ENCODE results near the gene CBLN3. TPM values are rescaled to one million over a fixed set of nuclear protein-coding genes. Genes with fewer than 3 reads are reported as not detected.

The CBLN3 gene
- total and polyA plus RNA-seq, 4 donors: 0.07 to 0.79 (median 0.46) TPM

- Histone ChIP-seq H3K9me3 (ENCODE audit: control insufficient read depth in 4 of 4, low read length in 3 of 4) (no peaks in the 10 kb centered on the region), H3K4me3 (ENCODE audit: low read depth in 1 of 3, low read length in 3 of 3) (no peak overlapping the region), H3K9ac (ENCODE audit: low read depth in 1 of 2, low read length in 2 of 2) (no peak overlapping the region), H3K4me1 (ENCODE audit: control insufficient read depth in 4 of 4, insufficient read depth in 4 of 4, low read length in 3 of 4) (no peaks in the 10 kb centered on the region), H3K27ac (ENCODE audit: low read depth in 1 of 2, low read length in 2 of 2) (no peak overlapping the region), H3K36me3 (ENCODE audit: control insufficient read depth in 4 of 4, insufficient read depth in 3 of 4, low read depth in 1 of 4, low read length in 3 of 4) (peaks cover 0 to 11% (median 5%) of the 10 kb centered on the region in 4 donors), H3K27me3 (ENCODE audit: control insufficient read depth in 4 of 4, insufficient read depth in 4 of 4, low read length in 3 of 4) (no peaks in the 10 kb centered on the region)
- DNase-seq (ENCODE audit: low spot score): no peak
- WGBS: 94% methylated on average over 10 of the region's 10 CpGs
- TF ChIP-seq HNF4A (conservative IDR thresholded peaks at IDR 0.05) (no peak), HNF4G (IDR thresholded peaks at IDR 0.05) (no peak), NR2F2 (IDR thresholded peaks at IDR 0.05) (no peak), REST (IDR thresholded peaks at IDR 0.05) (no peak), YY1 (IDR thresholded peaks at IDR 0.05) (no peak), RXRA (IDR thresholded peaks at IDR 0.05) (no peak), FOXA2 (IDR thresholded peaks at IDR 0.05) (no peak), MAX (IDR thresholded peaks at IDR 0.05) (no peak), TAF1 (conservative IDR thresholded peaks at IDR 0.05) (no peak), EGR1 (IDR thresholded peaks at IDR 0.05; ENCODE audit: low read depth in 2 of 2) (no peak)
These were observed 19.5 kb downstream of the CBLN3 start for GRCh38 chr14:24409956-24410355.

GRCh38 chr14:24409192-24409591 is 20.3 kb downstream of the CBLN3 start:
- Histone ChIP-seq H3K4me3 (ENCODE audit: low read depth in 1 of 3, low read length in 3 of 3) (no peak overlapping the region), H3K9me3 (ENCODE audit: control insufficient read depth in 4 of 4, low read length in 3 of 4) (no peaks in the 10 kb centered on the region), H3K36me3 (ENCODE audit: control insufficient read depth in 4 of 4, insufficient read depth in 3 of 4, low read depth in 1 of 4, low read length in 3 of 4) (peaks cover 0 to 11% (median 2%) of the 10 kb centered on the region in 4 donors), H3K4me1 (ENCODE audit: control insufficient read depth in 4 of 4, insufficient read depth in 4 of 4, low read length in 3 of 4) (no peaks in the 10 kb centered on the region), H3K9ac (ENCODE audit: low read depth in 1 of 2, low read length in 2 of 2) (no peak overlapping the region), H3K27me3 (ENCODE audit: control insufficient read depth in 4 of 4, insufficient read depth in 4 of 4, low read length in 3 of 4) (no peaks in the 10 kb centered on the region), H3K27ac (ENCODE audit: low read depth in 1 of 2, low read length in 2 of 2) (no peak overlapping the region)
- WGBS: 94% methylated on average over 6 of the region's 6 CpGs
- TF ChIP-seq ATF3 (IDR thresholded peaks at IDR 0.05) (no peak), SP1 (IDR thresholded peaks at IDR 0.05) (no peak), CTCF (IDR thresholded peaks at IDR 0.05; ENCODE audit: low read depth, low read length, missing input control) (no peak), REST (IDR thresholded peaks at IDR 0.05) (no peak), GABPA (IDR thresholded peaks at IDR 0.05 in 1 of 2, conservative IDR thresholded peaks at IDR 0.05 in 1 of 2) (no peak), RXRA (IDR thresholded peaks at IDR 0.05) (no peak), NR2F2 (IDR thresholded peaks at IDR 0.05) (no peak), JUND (IDR thresholded peaks at IDR 0.05) (no peak), HNF4G (IDR thresholded peaks at IDR 0.05) (no peak), EGR1 (IDR thresholded peaks at IDR 0.05; ENCODE audit: low read depth in 2 of 2) (no peak), FOXA2 (IDR thresholded peaks at IDR 0.05) (no peak), TAF1 (conservative IDR thresholded peaks at IDR 0.05) (no peak), HNF4A (conservative IDR thresholded peaks at IDR 0.05) (no peak), RAD21 (IDR thresholded peaks at IDR 0.05) (no peak), MAX (IDR thresholded peaks at IDR 0.05) (no peak)
- DNase-seq (ENCODE audit: low spot score): no peak
